Heart left ventricle (tissue), 13 donors: ENCODE results near the gene CRIP1.

Experiments used
- POLR2A ChIP-seq, 2 donors: fragments of 450-650 bp; IDR thresholded peaks; one replicate each; pipeline ENCODE4 v1.6.1; 2017; ENCODE audit warnings: antibody characterized with exemption in 2 of 2, mild to moderate bottlenecking in 2 of 2, moderate library complexity in 2 of 2
- TF ChIP-seq, protein P1 (sequence below), 12 donors: fragments of 200-600 bp; sonication (generic) in 4 of 12; IDR thresholded peaks; one replicate each; pipeline versions ENCODE4 v1.5.0 to v1.8.0; 2018 to 2022; ENCODE audit warnings: antibody characterized with exemption in 12 of 12, mild to moderate bottlenecking in 5 of 12
- donor health status: ischemic (EF 13 %, LVEDD 7.1; RV severe dilation, severe dysfunction).
- donor health status: DM: no; HTN: yes; CAD: no.
- donor health status: DM: no; HTN: no; CAD: no.
- donor health status: ischemic (EF 25% LVEDD 6.9; RV normal size, moderate dysfunction).
- donor health status: ischemic (EF 25% LVEDD 5.7; RV mildly dilated, moderate dysfunction).
- donor health status: ischemic (EF 35%, LVEDD 5.7; RV mildly dilated, moderate dysfunction).
- donor health status: nonischemic (EF 11% LVEDD 7.7; RV severe dilation, severe dysfunction).
- donor health status: DM: yes; HTN: yes; CAD: no.
- donor health status: PGD.
- donor health status: ischemic (EF 29% LVEDD 5.4; RV normal size, mild dysfunction).
- donor health status: nonischemic (EF 23%, LVEDD 6.1; RV moderate dilation, normal function).

DNA sequence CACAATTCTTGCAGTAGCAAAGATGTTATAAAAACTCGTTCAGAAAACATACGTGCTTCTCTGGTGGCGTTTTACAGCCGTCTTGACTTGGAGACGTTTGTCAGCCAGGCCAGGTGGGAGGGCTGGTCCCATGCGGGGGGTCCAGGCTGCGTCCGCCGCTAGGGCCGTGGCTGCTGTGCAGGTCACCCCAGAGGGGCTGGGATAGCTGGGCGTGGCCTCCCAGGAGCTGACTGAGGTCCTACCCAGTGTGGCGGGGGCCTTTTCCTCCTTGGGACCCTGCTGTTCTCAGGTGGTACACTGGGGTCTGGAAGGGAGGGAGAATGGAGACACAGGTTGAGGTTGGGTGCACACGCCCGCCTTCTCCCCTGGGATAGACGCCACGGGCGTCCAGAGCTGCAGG lies 41.8 kb upstream of the CRIP1 start:
- TF ChIP-seq, protein P1, sequence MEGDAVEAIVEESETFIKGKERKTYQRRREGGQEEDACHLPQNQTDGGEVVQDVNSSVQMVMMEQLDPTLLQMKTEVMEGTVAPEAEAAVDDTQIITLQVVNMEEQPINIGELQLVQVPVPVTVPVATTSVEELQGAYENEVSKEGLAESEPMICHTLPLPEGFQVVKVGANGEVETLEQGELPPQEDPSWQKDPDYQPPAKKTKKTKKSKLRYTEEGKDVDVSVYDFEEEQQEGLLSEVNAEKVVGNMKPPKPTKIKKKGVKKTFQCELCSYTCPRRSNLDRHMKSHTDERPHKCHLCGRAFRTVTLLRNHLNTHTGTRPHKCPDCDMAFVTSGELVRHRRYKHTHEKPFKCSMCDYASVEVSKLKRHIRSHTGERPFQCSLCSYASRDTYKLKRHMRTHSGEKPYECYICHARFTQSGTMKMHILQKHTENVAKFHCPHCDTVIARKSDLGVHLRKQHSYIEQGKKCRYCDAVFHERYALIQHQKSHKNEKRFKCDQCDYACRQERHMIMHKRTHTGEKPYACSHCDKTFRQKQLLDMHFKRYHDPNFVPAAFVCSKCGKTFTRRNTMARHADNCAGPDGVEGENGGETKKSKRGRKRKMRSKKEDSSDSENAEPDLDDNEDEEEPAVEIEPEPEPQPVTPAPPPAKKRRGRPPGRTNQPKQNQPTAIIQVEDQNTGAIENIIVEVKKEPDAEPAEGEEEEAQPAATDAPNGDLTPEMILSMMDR (IDR thresholded peaks at IDR 0.05) = no peak
- TF ChIP-seq POLR2A (IDR thresholded peaks at IDR 0.05) = no peak
